Measurements from ENCODE around the gene LCORL.

DNA sequence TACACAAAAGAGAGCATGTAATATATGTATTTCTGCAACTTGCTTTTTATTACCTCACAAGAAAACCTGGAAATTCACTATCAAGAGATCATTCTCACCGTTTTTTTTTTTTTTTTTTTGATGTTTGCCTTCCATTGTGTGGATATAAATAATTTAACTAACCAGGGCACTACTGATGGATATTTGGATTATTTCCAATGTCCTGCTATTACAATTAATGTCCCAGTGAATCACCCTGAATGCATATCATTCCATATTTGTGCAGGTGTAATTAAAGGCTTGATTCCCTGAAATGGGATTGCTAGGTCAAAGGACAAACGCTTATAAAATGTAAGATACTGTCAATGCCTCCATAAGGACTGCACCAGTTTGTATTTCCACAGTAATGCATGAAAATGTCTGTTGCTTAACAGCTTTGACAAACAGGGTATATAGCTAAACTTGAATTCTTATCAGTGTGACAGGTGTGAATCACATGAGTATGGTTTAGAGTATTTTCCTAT is 123.0 kb downstream of the LCORL start:
- TF ChIP-seq CTCF (conservative IDR thresholded peaks at IDR 0.05; ENCODE audit: low read depth, low read length) (no peak), POLR2A (IDR thresholded peaks at IDR 0.05; ENCODE audit: low read depth, low read length) (no peak), MAFK (IDR thresholded peaks at IDR 0.05; ENCODE audit: low read depth, low read length) (no peak), SMC3 (IDR thresholded peaks at IDR 0.05; ENCODE audit: low read depth, low read length) (no peak), RFX5 (IDR thresholded peaks at IDR 0.05; ENCODE audit: low read depth, low read length) (no peak), MXI1 (IDR thresholded peaks at IDR 0.05; ENCODE audit: borderline replicate concordance, low read depth, low read length) (no peak)
- TF ChIP-seq, protein P1, sequence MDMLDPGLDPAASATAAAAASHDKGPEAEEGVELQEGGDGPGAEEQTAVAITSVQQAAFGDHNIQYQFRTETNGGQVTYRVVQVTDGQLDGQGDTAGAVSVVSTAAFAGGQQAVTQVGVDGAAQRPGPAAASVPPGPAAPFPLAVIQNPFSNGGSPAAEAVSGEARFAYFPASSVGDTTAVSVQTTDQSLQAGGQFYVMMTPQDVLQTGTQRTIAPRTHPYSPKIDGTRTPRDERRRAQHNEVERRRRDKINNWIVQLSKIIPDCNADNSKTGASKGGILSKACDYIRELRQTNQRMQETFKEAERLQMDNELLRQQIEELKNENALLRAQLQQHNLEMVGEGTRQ (IDR thresholded peaks at IDR 0.05; ENCODE audit: low read depth, low read length): no peak
